A549 (cell line): Measurements from ENCODE around the gene TMEM131.

Experiments used
- CTCF ChIP-seq: fragments of >200 bp; sonication (Bioruptor Twin); formaldehyde crosslinking; IDR thresholded peaks from 3 replicates; pipeline ENCODE4 v1.5.1; 2016
- HOXB13 ChIP-seq: fragments of 250-450 bp; sonication (Bioruptor Pico); IDR thresholded peaks from 2 replicates; pipeline ENCODE4 v1.5.0; 2020; ENCODE audit warnings: low read depth, mild to moderate bottlenecking, moderate library complexity
- KDM1A ChIP-seq: fragments of 200-600 bp; sonication (generic); IDR thresholded peaks from 2 replicates; pipeline ENCODE4 v1.6.1; 2016; ENCODE audit warnings: low read depth, mild to moderate bottlenecking
- MYC ChIP-seq: IDR thresholded peaks from 2 replicates; pipeline ENCODE4 v1.6.1; 2012; ENCODE audit warnings: mild to moderate bottlenecking, inconsistent platforms, low read length, improper control_type of control experiment, borderline replicate concordance
- NFE2L2 ChIP-seq: fragments of 150-350 bp; conservative IDR thresholded peaks from 2 replicates; pipeline ENCODE4 v1.6.1; 2014; ENCODE audit warnings: low read length
- NPAS2 ChIP-seq: fragments of 250-450 bp; sonication (Bioruptor Pico); IDR thresholded peaks from 2 replicates; pipeline ENCODE4 v1.8.0; 2022; ENCODE audit warnings: mild to moderate bottlenecking, moderate library complexity, borderline replicate concordance
- PBX3 ChIP-seq: IDR thresholded peaks from 2 replicates; pipeline ENCODE4 v1.6.1; 2012
- RFX5 ChIP-seq: fragments of 450-650 bp; IDR thresholded peaks from 2 replicates; pipeline ENCODE4 v1.7.1; 2014; ENCODE audit warnings: antibody characterized with exemption, mild to moderate bottlenecking, moderate library complexity
- USF2 ChIP-seq: fragments of 450-650 bp; IDR thresholded peaks from 2 replicates; pipeline ENCODE4 v1.6.1; 2014; ENCODE audit warnings: antibody characterized with exemption

GRCh38 chr2:97871096-97871780 is 124.5 kb downstream of the TMEM131 start:
- no peak for TF ChIP-seq CTCF
- no peak for TF ChIP-seq USF2
- TF ChIP-seq MYC, result no peak
- no peak for TF ChIP-seq KDM1A
- no peak for TF ChIP-seq NFE2L2
- no peak for TF ChIP-seq NPAS2 (CRISPR knock-in tag)
- no peak for TF ChIP-seq PBX3
- no peak for TF ChIP-seq RFX5
- TF ChIP-seq HOXB13 (CRISPR knock-in tag), result no peak
